Naive thymus-derived CD4-positive, alpha-beta T cell (primary cell): Measurements from ENCODE around the gene PCBD2. TPM values are rescaled to one million over a fixed set of nuclear protein-coding genes. Genes with fewer than 3 reads are reported as not detected.

Experiments
- ATAC-seq: fragments of 150-1000 bp; cut with Tn5 transposase; 2 replicates; pipeline ENCODE4 v1.10.0; 2021; ENCODE audit warnings: mild to moderate bottlenecking, moderate library complexity
- CTCF ChIA-PET: fragments of 350-600 bp; sonication (Branson Sonifier 250); formaldehyde crosslinking; loops from one replicate; lab custom pipeline; 2021; ENCODE audit warnings: antibody characterized with exemption; lab: Charles Lee
- POLR2A ChIA-PET: fragments of 350-600 bp; sonication (Branson Sonifier 250); formaldehyde crosslinking; loops from one replicate; lab custom pipeline; 2021; ENCODE audit warnings: antibody characterized with exemption, inconsistent platforms; lab: Charles Lee
- DNase-seq, 9 donors: peaks; one replicate each; pipeline versions ENCODE4 v3.0.0 to v3.0.0-alpha.2; 2020 to 2022; ENCODE audit warnings: mixed read lengths in 1 of 9
- H3K27ac ChIP-seq: one replicate; pipeline ENCODE4 v1.7.0; 2013; ENCODE audit warnings: mild to moderate bottlenecking, low read depth, low read length, moderate library complexity
- H3K27me3 ChIP-seq, 2 donors: one replicate each; pipeline ENCODE4 v1.7.0; 2013; ENCODE audit warnings: low read length in 2 of 2, mild to moderate bottlenecking in 2 of 2, moderate library complexity in 2 of 2; ENCODE audit not compliant: control insufficient read depth in 2 of 2, insufficient read depth in 2 of 2
- H3K36me3 ChIP-seq, 3 experiments: 1 replicate in 2 of 3; 2 replicates in 1 of 3; pipeline ENCODE4 v1.7.0; 2013; ENCODE audit warnings: low read length in 3 of 3, mild to moderate bottlenecking in 3 of 3, moderate library complexity in 1 of 3; ENCODE audit not compliant: insufficient read depth in 3 of 3, control insufficient read depth in 2 of 3
- H3K4me1 ChIP-seq, 2 donors: one replicate each; pipeline ENCODE4 v1.7.0; 2013; ENCODE audit warnings: low read length in 2 of 2, mild to moderate bottlenecking in 2 of 2, moderate library complexity in 1 of 2; ENCODE audit not compliant: control insufficient read depth in 2 of 2, insufficient read depth in 2 of 2
- H3K4me3 ChIP-seq: 2 replicates; pipeline ENCODE4 v1.7.0; 2013; ENCODE audit warnings: mild to moderate bottlenecking, low read length
- H3K9me3 ChIP-seq, 3 experiments: 1 replicate in 2 of 3; 2 replicates in 1 of 3; pipeline ENCODE4 v1.7.0; 2013; ENCODE audit warnings: low read length in 3 of 3; ENCODE audit not compliant: control insufficient read depth in 2 of 3
- H3K27ac Mint-ChIP-seq, 9 donors: one replicate each; pipeline ENCODE4 v1.8.0; 2020 to 2022; ENCODE audit warnings: mixed read lengths in 9 of 9, mild to moderate bottlenecking in 8 of 9, moderate library complexity in 5 of 9, inconsistent platforms in 2 of 9
- H3K27me3 Mint-ChIP-seq, 5 donors: one replicate each; pipeline ENCODE4 v1.8.0; 2021 to 2022; ENCODE audit warnings: mixed read lengths in 5 of 5, mild to moderate bottlenecking in 1 of 5
- H3K36me3 Mint-ChIP-seq, 5 donors: one replicate each; pipeline ENCODE4 v1.8.0; 2020 to 2022; ENCODE audit warnings: mixed read lengths in 5 of 5, mild to moderate bottlenecking in 3 of 5, inconsistent platforms in 1 of 5
- H3K4me1 Mint-ChIP-seq, 7 donors: one replicate each; pipeline ENCODE4 v1.8.0; 2020 to 2022; ENCODE audit warnings: mixed read lengths in 7 of 7, mild to moderate bottlenecking in 3 of 7, inconsistent platforms in 1 of 7
- H3K4me3 Mint-ChIP-seq, 10 donors: one replicate each; pipeline ENCODE4 v1.8.0; 2020 to 2022; ENCODE audit warnings: mild to moderate bottlenecking in 10 of 10, mixed read lengths in 10 of 10, moderate library complexity in 6 of 10, inconsistent platforms in 2 of 10
- H3K9me3 Mint-ChIP-seq, 11 donors: one replicate each; pipeline ENCODE4 v1.8.0; 2020 to 2022; ENCODE audit warnings: mixed read lengths in 11 of 11, mild to moderate bottlenecking in 4 of 11, inconsistent platforms in 1 of 11, moderate library complexity in 1 of 11
- intact Hi-C, 2 donors: fragments of 100-400 bp; cut with micrococcal nuclease; formaldehyde crosslinking; loops; one replicate each; pipeline ENCODE4 v1.15.1; 2023
- polyA plus RNA-seq, 2 donors: library from polyadenylated mRNA; unstranded; fragments of 300-500 nt; fragmentation: Illumina TruSeq; gene quantifications; one replicate each; pipeline ENCODE4 v1.2.3, GENCODE V29; 2021
- total RNA-seq, 6 experiments: library from RNA in 5 of 6; stranded (reverse) in 5 of 6; gene quantifications; 1 replicate in 5 of 6; 2 replicates in 1 of 6; pipeline ENCODE4 v1.2.3 and lab custom pipeline; 2021 to 2026

The PCBD2 gene
- total and polyA plus RNA-seq, 7 experiments from 2014 or later = 10.6 to 15.8 (median 14.3) TPM

DNA sequence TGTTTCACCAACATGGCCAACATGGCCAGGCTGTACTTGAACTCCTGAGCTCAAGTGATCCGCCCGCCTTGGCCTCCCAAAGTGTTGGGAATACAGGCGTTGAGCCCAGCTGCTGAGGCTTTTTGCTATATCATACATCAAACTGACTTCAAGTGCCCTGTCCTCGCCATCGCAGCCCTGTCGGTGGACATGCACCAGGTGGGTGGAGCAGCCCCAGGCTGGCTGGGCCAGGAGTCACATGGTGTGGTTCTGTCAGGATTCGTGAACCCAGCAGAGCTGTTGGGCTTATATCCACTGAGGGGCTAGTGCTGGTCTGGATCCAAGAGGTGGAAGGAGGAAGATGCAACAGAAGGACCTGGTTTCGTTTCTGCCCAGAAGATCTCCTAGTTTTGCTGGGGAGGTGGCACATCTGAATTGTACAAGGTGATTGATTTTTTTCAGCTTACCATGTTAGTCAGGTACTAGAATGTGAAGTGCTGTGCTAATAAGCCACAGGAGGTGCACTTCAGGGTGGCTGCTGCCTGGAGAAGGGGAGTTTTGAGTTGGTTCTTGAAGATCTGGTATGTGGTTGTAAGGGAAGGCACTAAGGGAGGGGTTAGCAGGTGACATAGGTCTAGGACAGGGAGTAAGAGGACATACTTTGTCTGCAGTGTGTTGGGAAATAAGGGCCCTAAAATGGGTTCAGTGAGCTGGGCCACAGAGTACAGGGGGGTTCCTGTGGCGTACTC, 16.1 kb downstream of the PCBD2 start:
- Histone ChIP-seq H3K27ac (no peak overlapping the region), H3K4me3 (no peak overlapping the region), H3K36me3 (peaks cover 0 to 18% (median 0%) of the 10 kb centered on the region in 3 experiments), H3K4me1 (no peaks in the 10 kb centered on the region), H3K9me3 (no peaks in the 10 kb centered on the region), H3K27me3 (no peaks in the 10 kb centered on the region)
- no peak for ATAC-seq
- Mint-ChIP-seq H3K36me3 (peaks cover 0 to 31% (median 18%) of the 10 kb centered on the region in 5 donors), H3K27me3 (no peaks in the 10 kb centered on the region), H3K9me3 (no peaks in the 10 kb centered on the region), H3K27ac (peak overlapping the region in 3 of 9 donors; percentile 15 to 60 (median 48)), H3K4me1 (peaks cover 4 to 26% (median 10%) of the 10 kb centered on the region in 7 donors), H3K4me3 (no peak overlapping the region)
- POLR2A ChIA-PET = no interaction called here
- intact Hi-C loops = loop anchor here in 1 of 2 donors (2.0 kb wide), 1 partner anchor 44 kb away; no protein-coding TSS in a partner anchor
- DNase-seq = no peak
- CTCF ChIA-PET = no interaction called here

DNA sequence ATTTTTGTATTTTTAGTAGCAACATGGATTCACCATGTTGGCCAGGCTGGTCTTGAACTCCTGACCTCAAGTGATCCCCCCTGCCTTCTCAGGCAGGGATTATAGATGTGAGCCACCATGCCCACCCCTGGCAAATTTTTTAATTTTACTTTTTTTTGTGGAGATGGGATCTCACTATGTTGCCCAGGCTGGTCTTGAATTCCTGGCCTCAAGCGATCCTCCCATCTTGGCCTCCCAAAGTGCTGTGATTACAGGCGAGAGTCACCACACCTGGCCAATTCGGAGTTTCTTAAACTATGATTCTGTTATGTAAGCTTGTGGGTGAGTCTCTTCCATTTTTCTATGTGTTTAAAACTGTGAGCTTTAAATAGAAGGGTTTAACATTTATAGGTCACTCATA, 27.6 kb downstream of the PCBD2 start:
- Histone ChIP-seq H3K27ac (no peak overlapping the region), H3K4me3 (no peak overlapping the region), H3K36me3 (peaks cover 0 to 33% (median 0%) of the 10 kb centered on the region in 3 experiments), H3K9me3 (no peaks in the 10 kb centered on the region), H3K4me1 (no peaks in the 10 kb centered on the region), H3K27me3 (no peaks in the 10 kb centered on the region)
- H3K4me1 Mint-ChIP-seq = no peaks in the 10 kb centered on the region
- POLR2A ChIA-PET = no interaction called here
- CTCF ChIA-PET = interaction anchor here (0.7 kb wide), 1 partner anchor 394 kb away, joined by 3 read pairs; no protein-coding TSS in a partner anchor
- no peaks in the 10 kb centered on the region for H3K9me3 Mint-ChIP-seq
- ATAC-seq (no peak), DNase-seq (no peak)
- no peak overlapping the region for H3K27ac Mint-ChIP-seq
- no peaks in the 10 kb centered on the region for H3K27me3 Mint-ChIP-seq
- peaks cover 7 to 36% (median 14%) of the 10 kb centered on the region in 5 donors for H3K36me3 Mint-ChIP-seq
- intact Hi-C loops = no loop called here
- H3K4me3 Mint-ChIP-seq = no peak overlapping the region

DNA sequence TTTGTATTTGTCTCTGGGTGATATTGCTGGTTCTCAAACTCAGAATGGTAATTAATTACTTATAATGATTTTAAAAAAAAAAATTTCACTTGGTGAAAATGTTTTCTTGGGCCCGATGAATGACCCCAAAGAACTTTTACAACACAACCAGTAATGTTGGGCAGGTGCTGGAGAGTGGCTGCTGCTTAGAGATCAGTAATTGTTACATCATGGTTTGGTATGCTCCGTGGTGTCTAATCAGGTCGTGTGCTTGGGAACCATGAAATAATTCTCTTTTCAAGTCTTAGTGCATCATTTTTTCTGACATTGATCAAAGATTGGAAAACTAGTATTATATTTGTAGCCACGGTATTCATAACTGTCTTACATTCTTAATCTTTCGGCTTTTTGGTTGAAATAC, 29.3 kb downstream of the PCBD2 start:
- Histone ChIP-seq H3K9me3 (no peaks in the 10 kb centered on the region), H3K4me1 (no peaks in the 10 kb centered on the region), H3K4me3 (no peak overlapping the region), H3K27ac (no peak overlapping the region), H3K27me3 (no peaks in the 10 kb centered on the region), H3K36me3 (peaks cover 0 to 27% (median 0%) of the 10 kb centered on the region in 3 experiments)
- intact Hi-C loops = no loop called here
- Mint-ChIP-seq H3K4me1 (no peaks in the 10 kb centered on the region), H3K9me3 (no peaks in the 10 kb centered on the region), H3K27me3 (no peaks in the 10 kb centered on the region), H3K4me3 (no peak overlapping the region), H3K36me3 (peaks cover 2 to 35% (median 13%) of the 10 kb centered on the region in 5 donors), H3K27ac (no peak overlapping the region)
- ATAC-seq (no peak), DNase-seq (no peak)
- ChIA-PET POLR2A (no interaction called here), CTCF (interaction anchor here (0.6 kb wide), 1 partner anchor 1090 kb away, joined by 3 read pairs; no protein-coding TSS in a partner anchor)

DNA sequence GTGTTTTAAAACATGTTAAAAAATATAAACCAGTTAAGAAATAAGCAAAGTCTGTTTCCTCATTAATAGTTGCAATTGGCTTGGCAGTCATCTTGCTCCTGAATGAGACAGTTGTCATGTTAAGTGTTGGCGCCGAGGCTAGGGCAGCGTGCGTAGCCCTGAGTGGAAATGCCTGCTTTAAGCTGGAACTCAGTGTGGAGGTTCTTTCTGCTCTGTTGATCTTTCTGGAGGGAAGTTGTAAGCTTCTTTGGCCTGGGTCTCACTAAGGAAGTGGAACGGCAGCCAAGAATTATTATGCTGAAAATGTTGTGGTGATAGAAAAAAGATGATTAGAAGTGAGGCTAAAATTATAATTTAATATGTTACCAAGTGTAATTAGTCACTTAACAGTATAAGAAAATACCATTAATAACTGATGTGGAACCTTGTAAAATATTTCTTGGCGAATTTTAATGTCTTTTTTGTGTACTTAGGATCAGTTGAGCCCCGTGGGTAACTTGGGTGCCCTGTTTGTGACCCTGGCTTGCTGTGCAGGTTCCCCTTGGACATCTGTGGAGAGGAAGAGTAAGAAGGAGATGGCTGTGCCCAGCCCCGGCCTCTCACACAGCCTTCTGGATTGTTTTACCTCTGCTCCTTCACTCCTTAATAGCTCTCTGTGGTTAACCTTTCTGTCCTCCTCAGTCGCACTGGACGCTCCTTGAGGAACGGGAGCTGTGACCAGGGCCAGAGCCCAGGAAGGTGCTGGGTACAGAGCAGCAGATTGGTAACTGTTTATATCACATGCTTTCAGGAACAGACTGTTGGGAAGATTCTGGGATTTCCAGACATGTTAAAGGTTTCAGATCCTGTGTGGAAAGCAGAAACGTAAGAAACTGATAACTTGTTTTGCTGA, 31.0 kb downstream of the PCBD2 start:
- Histone ChIP-seq H3K4me3 (no peak overlapping the region), H3K4me1 (no peaks in the 10 kb centered on the region), H3K27me3 (no peaks in the 10 kb centered on the region), H3K27ac (no peak overlapping the region), H3K36me3 (peaks cover 0 to 13% (median 0%) of the 10 kb centered on the region in 3 experiments), H3K9me3 (no peaks in the 10 kb centered on the region)
- Mint-ChIP-seq H3K9me3 (no peaks in the 10 kb centered on the region), H3K4me1 (no peaks in the 10 kb centered on the region), H3K27me3 (no peaks in the 10 kb centered on the region), H3K36me3 (peaks cover 3 to 24% (median 13%) of the 10 kb centered on the region in 5 donors), H3K4me3 (no peak overlapping the region), H3K27ac (peak overlapping the region in 1 of 9 donors; percentile 67)
- no peak for ATAC-seq
- no peak for DNase-seq
- POLR2A ChIA-PET = interaction anchor here (0.6 kb wide), 1 partner anchor 1776 kb away, joined by 4 read pairs; no protein-coding TSS in a partner anchor
- CTCF ChIA-PET = no interaction called here
- intact Hi-C loops = no loop called here

DNA sequence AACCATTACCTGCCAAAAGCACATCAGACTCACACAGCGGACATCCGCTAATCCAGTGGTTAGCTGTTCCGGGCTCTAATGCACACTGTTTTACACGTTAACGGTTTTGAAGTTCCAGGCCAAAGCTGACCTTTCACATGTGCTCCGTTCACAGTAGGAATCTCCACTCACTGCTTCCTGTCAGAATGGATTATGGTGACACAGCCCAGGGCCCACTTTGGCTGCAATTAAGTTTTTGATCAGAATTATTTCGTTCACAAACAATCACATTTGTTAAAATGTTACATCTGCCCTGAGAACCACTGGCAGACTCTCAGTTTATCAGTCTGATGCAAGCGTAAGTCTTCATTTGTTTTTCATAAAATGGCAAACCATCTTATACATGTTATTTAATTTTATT, 32.6 kb downstream of the PCBD2 start:
- Mint-ChIP-seq H3K27ac (no peak overlapping the region), H3K36me3 (peaks cover 0 to 21% (median 10%) of the 10 kb centered on the region in 5 donors), H3K4me3 (no peak overlapping the region), H3K9me3 (no peaks in the 10 kb centered on the region), H3K4me1 (no peaks in the 10 kb centered on the region), H3K27me3 (no peaks in the 10 kb centered on the region)
- ATAC-seq (no peak), DNase-seq (no peak)
- Histone ChIP-seq H3K4me3 (no peak overlapping the region), H3K36me3 (peaks cover 0 to 6% (median 0%) of the 10 kb centered on the region in 3 experiments), H3K4me1 (no peaks in the 10 kb centered on the region), H3K9me3 (no peaks in the 10 kb centered on the region), H3K27me3 (no peaks in the 10 kb centered on the region), H3K27ac (no peak overlapping the region)
- POLR2A ChIA-PET = no interaction called here
- CTCF ChIA-PET = no interaction called here
- intact Hi-C loops = no loop called here

DNA sequence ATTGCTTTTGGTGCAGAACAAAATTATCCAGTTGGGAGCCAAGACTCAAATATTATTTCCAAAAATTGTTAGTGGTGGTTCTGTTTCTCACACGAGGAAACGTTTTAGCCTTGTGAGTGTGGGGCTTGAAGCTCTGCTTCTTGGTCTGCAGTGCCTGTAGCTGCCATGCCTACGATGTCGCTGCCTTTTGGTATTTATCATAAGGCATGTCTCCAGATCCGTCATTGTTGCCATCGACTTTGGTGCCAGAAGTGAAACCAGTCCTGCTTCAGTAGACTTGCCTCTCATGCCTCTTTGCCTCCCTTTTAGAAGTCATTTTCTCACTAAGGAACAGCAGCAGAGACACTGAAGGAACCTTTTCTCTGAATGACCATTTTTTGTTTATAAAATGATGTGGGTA, 33.1 kb downstream of the PCBD2 start:
- H3K9me3 ChIP-seq = no peaks in the 10 kb centered on the region
- DNase-seq (no peak), ATAC-seq (no peak)
- intact Hi-C loops = loop anchor here in 1 of 2 donors (2.0 kb wide), 1 partner anchor 395 kb away; no protein-coding TSS in a partner anchor
- H3K36me3 ChIP-seq = peaks cover 0 to 6% (median 0%) of the 10 kb centered on the region in 3 experiments
- H3K36me3 Mint-ChIP-seq = peaks cover 0 to 21% (median 10%) of the 10 kb centered on the region in 5 donors
- no peaks in the 10 kb centered on the region for H3K27me3 ChIP-seq
- POLR2A ChIA-PET = no interaction called here
- CTCF ChIA-PET = no interaction called here
- H3K27ac Mint-ChIP-seq = no peak overlapping the region
- H3K4me1 Mint-ChIP-seq = no peaks in the 10 kb centered on the region
- H3K4me3 ChIP-seq = no peak overlapping the region
- H3K27me3 Mint-ChIP-seq = no peaks in the 10 kb centered on the region
- H3K27ac ChIP-seq = no peak overlapping the region
- no peak overlapping the region for H3K4me3 Mint-ChIP-seq
- H3K4me1 ChIP-seq = no peaks in the 10 kb centered on the region
- H3K9me3 Mint-ChIP-seq = no peaks in the 10 kb centered on the region
